ENCODE data around the gene PRKN. TPM values are rescaled to one million over a fixed set of nuclear protein-coding genes. Genes with fewer than 3 reads are reported as not detected.

PRKN gene
- total RNA-seq, 4 donors from 2014 or later = 4.4 to 669 (median 10.5) TPM

DNA sequence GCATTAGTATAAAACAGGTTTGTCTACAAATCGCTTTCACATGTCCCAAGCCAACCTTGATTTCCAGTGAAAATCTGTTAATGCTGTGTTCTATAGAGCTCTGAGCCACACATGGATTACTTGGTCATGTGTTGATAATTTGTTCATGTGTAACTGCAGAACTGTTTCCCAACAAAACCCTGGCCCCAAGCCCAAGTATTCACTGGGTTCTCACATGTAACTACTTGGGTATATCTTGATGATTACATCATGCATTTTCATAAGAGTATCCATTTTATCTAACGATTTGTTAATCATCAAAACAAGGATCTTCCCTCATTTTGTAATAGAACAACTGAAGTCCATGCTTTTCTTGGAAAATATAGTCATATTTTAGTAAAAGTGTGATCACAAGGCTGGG is 657.6 kb downstream of the PRKN start:
- no peaks in the 10 kb centered on the region for H3K27me3 ChIP-seq
- no peaks in the 10 kb centered on the region for H3K36me3 ChIP-seq
- no peak for DNase-seq
- no peak overlapping the region for H3K27ac ChIP-seq
- H3K4me3 ChIP-seq = no peak overlapping the region
- no peaks in the 10 kb centered on the region for H3K9me3 ChIP-seq
- TF ChIP-seq POLR2A (IDR thresholded peaks at IDR 0.05) = no peak
- TF ChIP-seq, protein P1, sequence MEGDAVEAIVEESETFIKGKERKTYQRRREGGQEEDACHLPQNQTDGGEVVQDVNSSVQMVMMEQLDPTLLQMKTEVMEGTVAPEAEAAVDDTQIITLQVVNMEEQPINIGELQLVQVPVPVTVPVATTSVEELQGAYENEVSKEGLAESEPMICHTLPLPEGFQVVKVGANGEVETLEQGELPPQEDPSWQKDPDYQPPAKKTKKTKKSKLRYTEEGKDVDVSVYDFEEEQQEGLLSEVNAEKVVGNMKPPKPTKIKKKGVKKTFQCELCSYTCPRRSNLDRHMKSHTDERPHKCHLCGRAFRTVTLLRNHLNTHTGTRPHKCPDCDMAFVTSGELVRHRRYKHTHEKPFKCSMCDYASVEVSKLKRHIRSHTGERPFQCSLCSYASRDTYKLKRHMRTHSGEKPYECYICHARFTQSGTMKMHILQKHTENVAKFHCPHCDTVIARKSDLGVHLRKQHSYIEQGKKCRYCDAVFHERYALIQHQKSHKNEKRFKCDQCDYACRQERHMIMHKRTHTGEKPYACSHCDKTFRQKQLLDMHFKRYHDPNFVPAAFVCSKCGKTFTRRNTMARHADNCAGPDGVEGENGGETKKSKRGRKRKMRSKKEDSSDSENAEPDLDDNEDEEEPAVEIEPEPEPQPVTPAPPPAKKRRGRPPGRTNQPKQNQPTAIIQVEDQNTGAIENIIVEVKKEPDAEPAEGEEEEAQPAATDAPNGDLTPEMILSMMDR (IDR thresholded peaks at IDR 0.05) = no peak
- H3K4me1 ChIP-seq = no peaks in the 10 kb centered on the region

DNA sequence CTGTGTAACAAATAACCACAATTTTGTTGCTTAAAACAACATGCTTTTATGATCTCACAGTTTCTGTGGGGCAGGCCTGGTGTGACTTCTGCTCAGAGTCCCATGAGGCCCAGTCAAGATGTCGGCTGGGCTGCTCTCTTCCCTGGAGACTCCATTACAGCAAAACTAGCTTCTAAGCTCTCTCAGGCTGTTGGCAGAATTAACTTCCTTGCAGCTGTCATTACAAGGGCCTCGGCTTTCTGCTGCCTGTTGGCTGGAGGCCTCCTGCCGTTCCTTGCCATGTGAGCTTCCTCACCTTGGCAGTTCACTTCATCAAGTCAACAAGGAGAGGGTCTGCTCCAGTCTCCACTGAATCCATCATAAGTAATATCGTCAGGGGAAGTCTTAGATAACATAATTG is 659.2 kb downstream of the PRKN start:
- H3K4me1 ChIP-seq = no peaks in the 10 kb centered on the region

DNA sequence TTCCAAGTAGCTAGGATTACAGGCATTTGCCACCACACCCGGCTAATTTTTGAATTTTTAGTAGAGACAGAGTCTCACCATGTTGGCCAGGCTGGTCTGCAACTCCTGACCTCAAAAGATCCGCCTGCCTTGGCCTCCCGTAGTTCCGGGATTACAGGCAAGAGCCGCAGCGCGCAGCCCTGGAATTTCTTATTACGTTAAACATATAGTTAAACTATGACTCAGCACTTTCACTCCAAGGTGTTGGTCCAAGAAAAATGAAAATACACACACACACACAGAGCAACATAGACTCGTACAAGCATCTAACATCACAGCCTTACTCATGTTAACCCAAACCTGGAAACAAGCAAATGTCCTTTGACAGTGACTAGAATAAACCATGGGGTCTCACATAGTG is 663.9 kb downstream of the PRKN start:
- no peak overlapping the region for H3K4me3 ChIP-seq
- TF ChIP-seq, protein P1 (IDR thresholded peaks at IDR 0.05) = no peak
- TF ChIP-seq POLR2A (IDR thresholded peaks at IDR 0.05) = no peak
- H3K27me3 ChIP-seq = no peaks in the 10 kb centered on the region
- H3K9me3 ChIP-seq = no peaks in the 10 kb centered on the region
- no peak overlapping the region for H3K27ac ChIP-seq
- H3K4me1 ChIP-seq = no peaks in the 10 kb centered on the region
- H3K36me3 ChIP-seq = no peaks in the 10 kb centered on the region
- DNase-seq = no peak

More for the DNA sequence above, 659.2 kb downstream of the PRKN start:
- Histone ChIP-seq H3K4me3 (no peak overlapping the region), H3K27ac (no peak overlapping the region), H3K9me3 (no peaks in the 10 kb centered on the region), H3K36me3 (no peaks in the 10 kb centered on the region), H3K27me3 (no peaks in the 10 kb centered on the region)
- TF ChIP-seq, protein P1 (IDR thresholded peaks at IDR 0.05) = no peak
- no peak for TF ChIP-seq POLR2A (IDR thresholded peaks at IDR 0.05)
- no peak for DNase-seq

DNA sequence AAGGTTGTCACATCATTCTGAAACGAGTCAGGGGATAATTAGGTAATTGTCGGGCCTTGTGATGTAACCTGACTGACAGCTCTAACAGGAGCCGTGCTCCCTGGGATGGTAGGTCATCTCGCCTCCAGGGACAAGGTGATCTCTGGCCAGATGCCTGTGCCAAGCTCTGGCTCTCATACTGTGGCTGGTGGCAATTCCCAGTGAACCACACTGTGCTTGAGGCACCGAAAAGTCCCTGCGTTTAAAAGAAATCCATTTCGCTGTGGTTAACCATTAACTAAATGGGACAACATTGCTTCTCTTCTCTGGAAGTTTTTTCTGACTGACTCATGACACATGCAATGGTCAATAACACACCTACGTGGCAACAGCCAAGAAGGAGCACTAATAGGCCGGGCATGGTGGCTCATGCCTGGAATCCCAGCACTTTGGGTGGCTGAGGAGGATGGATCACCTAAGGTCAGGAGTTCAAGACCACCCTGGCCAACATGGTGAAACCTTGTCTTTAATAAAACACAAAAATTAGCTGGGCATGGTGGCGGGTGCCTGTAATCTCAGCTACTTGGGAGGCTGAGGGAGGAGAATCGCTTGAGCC is 669.2 kb downstream of the PRKN start:
- Histone ChIP-seq H3K36me3 (no peaks in the 10 kb centered on the region), H3K27ac (no peak overlapping the region), H3K9me3 (no peaks in the 10 kb centered on the region), H3K4me1 (no peaks in the 10 kb centered on the region), H3K4me3 (no peak overlapping the region), H3K27me3 (no peaks in the 10 kb centered on the region)
- no peak for DNase-seq
- TF ChIP-seq, protein P1 (IDR thresholded peaks at IDR 0.05) = no peak
- TF ChIP-seq POLR2A (IDR thresholded peaks at IDR 0.05) = no peak

DNA sequence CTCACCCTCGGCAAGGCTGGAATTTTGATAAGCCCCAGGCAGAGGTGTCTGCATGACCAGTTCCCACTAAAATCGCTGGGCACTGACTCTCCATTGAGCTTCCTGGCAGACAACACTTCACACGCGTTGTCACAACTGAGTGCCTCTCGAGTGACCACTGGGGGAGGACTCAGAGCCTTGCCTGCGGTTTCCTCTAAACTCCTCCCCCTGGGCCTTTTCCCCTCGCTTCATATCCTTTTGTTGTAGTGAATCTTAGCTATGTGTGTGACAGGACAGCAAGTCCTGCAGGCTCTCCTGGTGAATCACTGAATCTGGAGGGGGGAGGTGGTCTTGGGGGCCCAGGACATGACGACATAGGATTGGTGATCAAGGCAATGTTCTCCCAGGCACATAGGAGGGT is 670.8 kb downstream of the PRKN start:
- DNase-seq = no peak
- no peak for TF ChIP-seq POLR2A (IDR thresholded peaks at IDR 0.05)
- TF ChIP-seq, protein P1 (IDR thresholded peaks at IDR 0.05) = no peak
- H3K36me3 ChIP-seq = no peaks in the 10 kb centered on the region
- H3K9me3 ChIP-seq = no peaks in the 10 kb centered on the region
- H3K27ac ChIP-seq = no peak overlapping the region
- H3K27me3 ChIP-seq = no peaks in the 10 kb centered on the region
- no peak overlapping the region for H3K4me3 ChIP-seq
- no peaks in the 10 kb centered on the region for H3K4me1 ChIP-seq

DNA sequence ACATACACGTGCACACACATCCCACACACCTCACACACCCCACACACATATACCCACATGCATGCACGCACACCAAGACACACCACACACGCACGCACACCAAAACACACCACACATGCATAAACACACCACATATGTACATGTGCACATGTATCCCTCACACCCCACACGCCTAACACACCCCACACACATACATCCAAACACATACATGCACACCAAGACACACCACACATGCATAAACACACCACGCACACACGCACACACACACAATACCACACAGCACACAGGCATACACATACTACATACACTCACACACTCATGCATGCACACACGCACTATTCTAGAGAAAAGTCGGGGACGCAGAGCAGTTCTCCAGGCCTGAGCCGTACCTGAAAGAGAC is 671.5 kb downstream of the PRKN start:
- Histone ChIP-seq H3K4me3 (no peak overlapping the region), H3K4me1 (no peaks in the 10 kb centered on the region), H3K27me3 (no peaks in the 10 kb centered on the region), H3K27ac (no peak overlapping the region), H3K9me3 (no peaks in the 10 kb centered on the region), H3K36me3 (no peaks in the 10 kb centered on the region)
- no peak for DNase-seq
- TF ChIP-seq, protein P1 (IDR thresholded peaks at IDR 0.05) = no peak
